NCI-H2107 treated with DMSO at 0.1 percent for 48 hours (cell line): ENCODE data around the gene PHEX.
"Not testable (repeated sequence)": the region's sequence is repeated elsewhere in the genome, so short reads cannot be mapped to it uniquely, and the experiment has no call there.

ENCODE experiments used
- DNase-seq: peaks from one replicate; lab custom pipeline; 2025; ENCODE audit not compliant: unreplicated experiment; lab: John Stamatoyannopoulos, UW

Gene PHEX

DNA sequence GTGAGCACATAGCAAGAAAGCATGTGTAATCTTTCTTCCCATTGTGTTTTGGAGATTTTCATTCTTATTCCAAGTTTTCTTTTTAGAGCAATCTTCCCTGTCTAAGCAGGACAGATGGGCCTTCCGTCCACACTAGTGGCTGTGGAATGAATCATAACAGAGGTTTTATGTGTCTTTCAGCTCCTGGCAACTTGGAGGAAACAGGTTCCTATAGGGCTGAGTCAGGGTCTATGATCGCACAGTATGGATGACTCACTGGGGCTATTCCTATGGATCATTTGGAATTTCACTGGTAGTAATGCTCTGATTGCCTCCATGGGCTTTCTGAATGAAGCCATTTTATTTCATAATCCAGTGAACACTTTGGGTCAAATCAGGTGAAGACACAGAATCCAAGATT lies 188.8 kb downstream of the PHEX start:
- DNase-seq: no peak

GRCh38 chrX:22234380-22234779 lies 202.3 kb downstream of the PHEX start:
- DNase-seq: no peak

DNA sequence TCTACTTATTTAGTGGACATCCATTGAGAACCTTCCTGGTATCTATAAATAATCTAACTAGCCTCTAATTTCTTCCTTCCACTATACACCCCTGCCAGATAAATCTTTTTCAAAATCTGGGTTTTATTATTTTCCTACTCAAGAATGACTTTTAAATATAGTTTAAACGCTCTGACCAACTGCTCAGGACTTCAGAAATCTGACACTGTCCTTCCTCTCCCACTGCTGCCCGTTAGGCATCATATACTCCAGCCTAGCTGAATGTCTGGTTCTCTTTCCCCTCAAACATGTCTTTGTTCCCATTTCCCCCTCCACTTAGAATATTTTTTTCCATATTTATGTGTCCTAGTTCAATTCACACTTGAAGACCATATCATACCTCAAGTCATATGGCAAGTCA lies 205.4 kb downstream of the PHEX start:
- no peak for DNase-seq

- no peak for DNase-seq
Measured at GRCh38 chrX:22246620-22247019, 214.5 kb downstream of the PHEX start.

- no peak for DNase-seq
Measured at GRCh38 chrX:22247169-22247568, 215.0 kb downstream of the PHEX start.

DNA sequence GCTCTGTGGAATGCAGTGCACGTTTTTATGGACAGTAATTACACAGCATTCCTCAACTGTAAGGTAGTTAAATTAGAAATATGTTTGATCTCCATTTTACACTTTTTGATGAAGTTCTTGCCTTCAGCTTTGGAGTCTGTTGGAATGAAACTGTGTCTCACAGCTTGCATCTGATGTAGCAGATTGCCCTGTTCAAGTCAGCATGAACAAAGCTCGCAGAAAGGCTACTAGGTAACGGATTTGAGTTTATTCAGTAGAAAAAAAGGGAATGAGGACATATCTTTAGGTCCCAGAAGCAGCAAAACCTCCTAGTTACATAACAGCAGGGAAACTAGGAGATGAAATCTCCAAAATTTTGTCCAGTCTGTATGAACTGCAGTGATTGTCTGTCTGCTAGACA lies 216.3 kb downstream of the PHEX start:
- no peak for DNase-seq

DNA sequence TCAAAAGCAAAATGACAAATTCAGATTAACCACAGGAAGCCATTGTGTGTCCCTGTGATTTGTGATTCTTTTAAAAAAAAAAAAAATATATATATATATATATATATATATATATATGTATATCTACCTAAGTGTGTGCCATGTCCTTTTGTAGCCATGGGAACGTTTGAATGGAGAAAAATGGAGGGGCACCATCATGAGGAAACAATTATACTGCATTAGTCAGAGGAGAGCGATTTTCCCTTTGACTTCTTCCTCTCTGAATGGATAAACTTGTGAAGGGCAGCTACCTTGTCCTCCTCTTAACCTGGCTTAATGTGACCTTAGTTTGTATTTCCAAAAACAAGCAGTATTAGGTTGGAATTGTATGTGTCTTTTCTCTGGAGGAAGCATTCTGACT lies 217.2 kb downstream of the PHEX start:
- no peak for DNase-seq

- no peak for DNase-seq
Measured at GRCh38 chrX:22268706-22269105, 236.6 kb downstream of the PHEX start.

DNA sequence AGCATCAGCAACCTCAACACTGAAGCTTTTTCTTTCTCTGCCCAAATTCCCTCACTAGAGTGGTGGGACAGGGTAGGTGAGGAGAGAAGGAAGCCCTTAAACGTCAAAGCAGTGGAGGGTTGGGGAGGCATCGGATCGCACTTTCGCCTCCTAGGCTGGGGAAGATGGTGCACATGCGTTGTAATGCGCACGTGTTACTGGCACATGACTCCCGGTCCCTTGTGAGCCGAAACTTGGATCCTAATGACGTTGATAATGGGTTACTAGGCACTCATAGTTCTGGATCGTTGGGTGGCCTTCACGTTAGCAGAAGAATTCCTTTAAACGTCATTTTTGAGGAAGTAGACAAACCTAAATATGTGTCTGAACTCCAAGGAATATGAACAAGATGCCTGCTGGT lies 240.5 kb downstream of the PHEX start, which contains the start of gene CBLL2:
Gene CBLL2 (plus strand): TSS at position 301 of the 400 bp plus-strand sequence. CDS start 79 bp downstream, at position 380.
- no peak for DNase-seq

- DNase-seq: no peak
Measured at GRCh38 chrX:22273714-22274317, 241.7 kb downstream of the PHEX start.

DNA sequence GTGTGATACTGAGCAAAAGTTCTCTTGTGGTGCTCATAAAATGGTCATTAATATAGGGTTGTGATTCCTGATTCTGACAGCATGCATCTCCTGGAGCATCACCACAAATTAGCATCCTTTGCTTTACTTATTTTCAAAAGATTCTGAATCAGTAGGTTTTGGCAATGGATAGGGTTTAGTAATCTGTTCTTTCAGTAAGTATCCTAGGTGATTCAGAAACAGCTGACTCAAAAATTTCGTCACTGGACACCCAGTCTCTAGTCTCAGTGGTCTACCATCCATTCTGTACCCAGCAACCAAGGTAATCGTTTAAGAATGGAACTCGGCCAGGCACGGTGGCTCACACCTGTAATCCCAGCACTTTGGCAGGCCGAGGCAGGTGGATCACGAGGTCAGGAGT lies 244.7 kb downstream of the PHEX start:
- DNase-seq: no peak

GRCh38 chrX:22278375-22278774 lies 246.2 kb downstream of the PHEX start:
- DNase-seq: no peak

DNA sequence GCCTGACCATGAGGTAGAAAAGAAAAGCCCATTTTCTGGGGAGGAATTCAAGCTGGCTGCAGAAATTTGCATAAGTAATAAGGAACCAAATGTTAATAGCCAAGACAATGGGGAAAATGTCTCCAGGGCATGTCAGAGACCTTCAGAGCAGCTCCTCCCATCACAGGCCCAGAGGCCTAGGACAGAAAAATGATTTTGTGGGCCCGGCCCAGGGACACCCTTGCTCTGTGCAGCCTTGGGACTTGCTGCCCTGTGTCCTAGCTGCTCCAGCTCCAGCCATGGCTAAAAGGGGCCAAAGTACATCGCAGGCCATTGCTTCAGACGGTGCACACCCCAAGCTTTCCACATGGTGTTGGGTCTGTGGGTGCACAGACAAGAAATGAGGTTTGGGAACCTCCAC lies 257.1 kb downstream of the PHEX start:
- DNase-seq: not testable (repeated sequence)

GRCh38 chrX:22296871-22297270 lies 264.7 kb downstream of the PHEX start:
- no peak for DNase-seq

DNA sequence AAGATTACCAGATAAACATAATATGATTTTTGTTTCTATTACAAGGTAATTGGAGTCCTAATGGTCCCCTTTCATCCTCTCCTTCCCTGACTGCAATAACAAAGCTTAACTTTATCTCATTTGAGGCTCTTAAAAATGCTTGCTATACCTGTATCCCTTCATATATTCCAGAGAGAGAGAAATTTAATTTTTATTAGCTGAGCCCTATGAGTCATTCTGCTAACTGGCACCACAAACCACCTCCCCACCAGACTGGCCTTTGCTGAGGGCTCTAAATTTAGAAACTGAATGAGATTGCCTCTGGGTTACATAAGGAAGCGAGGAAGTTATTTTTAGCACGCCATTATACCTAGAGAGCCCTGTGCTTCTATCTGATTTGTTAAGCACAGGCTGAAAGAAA lies 268.0 kb downstream of the PHEX start:
- DNase-seq: peak; percentile 89
